Measurements from ENCODE around the gene OSBPL8. TPM values are rescaled to one million over a fixed set of nuclear protein-coding genes. Genes with fewer than 3 reads are reported as not detected.

OSBPL8 gene
- total and polyA plus RNA-seq, 2 experiments from 2014 or later: 78.0 to 124 TPM

DNA sequence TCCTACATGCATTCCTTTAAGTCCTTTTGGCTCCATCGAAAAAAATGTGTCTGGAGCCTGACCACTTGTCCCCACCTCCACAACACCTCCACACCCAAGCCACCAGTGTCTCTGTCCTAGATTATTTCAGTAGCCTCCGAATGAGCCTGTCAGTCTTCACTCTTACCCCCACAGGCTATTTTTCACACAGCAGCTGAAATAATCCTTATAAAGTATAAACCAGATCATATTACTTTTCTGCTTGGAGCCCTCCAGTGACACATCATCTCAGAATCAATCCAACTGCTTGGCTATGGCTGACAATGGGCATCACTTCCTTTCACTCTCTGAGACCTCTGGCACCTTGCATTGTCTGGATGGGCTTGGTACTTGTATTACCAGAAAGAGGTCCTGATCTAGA lies 256.2 kb downstream of the OSBPL8 start:
- H3K27ac Mint-ChIP-seq: no peak overlapping the region
- no peaks in the 10 kb centered on the region for H3K4me1 ChIP-seq (ENCODE audit: insufficient read depth)
- H4K20me1 ChIP-seq (replicated peaks; ENCODE audit: insufficient read depth): no peaks in the 10 kb centered on the region
- no peak overlapping the region for H3K27ac ChIP-seq (ENCODE audit: low read depth)
- no peak for DNase-seq (ENCODE audit: low spot score)
- peaks cover 5% of the 10 kb centered on the region; the same call in 1 of the 3 replicates for H3K4me1 Mint-ChIP-seq
- H2AFZ ChIP-seq: no peak overlapping the region
- no peaks in the 10 kb centered on the region for H3K27me3 ChIP-seq (ENCODE audit: insufficient read depth)
- peaks cover 7% of the 10 kb centered on the region; the same call in 1 of the 2 replicates for H3K9me2 ChIP-seq (ENCODE audit: insufficient read depth)
- no peaks in the 10 kb centered on the region for H3K79me2 ChIP-seq (replicated peaks; ENCODE audit: insufficient read depth)
- TF ChIP-seq, protein P1, sequence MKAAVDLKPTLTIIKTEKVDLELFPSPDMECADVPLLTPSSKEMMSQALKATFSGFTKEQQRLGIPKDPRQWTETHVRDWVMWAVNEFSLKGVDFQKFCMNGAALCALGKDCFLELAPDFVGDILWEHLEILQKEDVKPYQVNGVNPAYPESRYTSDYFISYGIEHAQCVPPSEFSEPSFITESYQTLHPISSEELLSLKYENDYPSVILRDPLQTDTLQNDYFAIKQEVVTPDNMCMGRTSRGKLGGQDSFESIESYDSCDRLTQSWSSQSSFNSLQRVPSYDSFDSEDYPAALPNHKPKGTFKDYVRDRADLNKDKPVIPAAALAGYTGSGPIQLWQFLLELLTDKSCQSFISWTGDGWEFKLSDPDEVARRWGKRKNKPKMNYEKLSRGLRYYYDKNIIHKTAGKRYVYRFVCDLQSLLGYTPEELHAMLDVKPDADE (IDR thresholded peaks at IDR 0.05): no peak
- TF ChIP-seq NANOG (IDR thresholded peaks at IDR 0.05; ENCODE audit: borderline replicate concordance): no peak
- no peak for TF ChIP-seq STAT1 (IDR thresholded peaks at IDR 0.05; ENCODE audit: unreplicated experiment)
- TF ChIP-seq CREB1 (CRISPR knock-in tag; IDR thresholded peaks at IDR 0.05; ENCODE audit: low read depth): no peak
- TF ChIP-seq, protein P2, sequence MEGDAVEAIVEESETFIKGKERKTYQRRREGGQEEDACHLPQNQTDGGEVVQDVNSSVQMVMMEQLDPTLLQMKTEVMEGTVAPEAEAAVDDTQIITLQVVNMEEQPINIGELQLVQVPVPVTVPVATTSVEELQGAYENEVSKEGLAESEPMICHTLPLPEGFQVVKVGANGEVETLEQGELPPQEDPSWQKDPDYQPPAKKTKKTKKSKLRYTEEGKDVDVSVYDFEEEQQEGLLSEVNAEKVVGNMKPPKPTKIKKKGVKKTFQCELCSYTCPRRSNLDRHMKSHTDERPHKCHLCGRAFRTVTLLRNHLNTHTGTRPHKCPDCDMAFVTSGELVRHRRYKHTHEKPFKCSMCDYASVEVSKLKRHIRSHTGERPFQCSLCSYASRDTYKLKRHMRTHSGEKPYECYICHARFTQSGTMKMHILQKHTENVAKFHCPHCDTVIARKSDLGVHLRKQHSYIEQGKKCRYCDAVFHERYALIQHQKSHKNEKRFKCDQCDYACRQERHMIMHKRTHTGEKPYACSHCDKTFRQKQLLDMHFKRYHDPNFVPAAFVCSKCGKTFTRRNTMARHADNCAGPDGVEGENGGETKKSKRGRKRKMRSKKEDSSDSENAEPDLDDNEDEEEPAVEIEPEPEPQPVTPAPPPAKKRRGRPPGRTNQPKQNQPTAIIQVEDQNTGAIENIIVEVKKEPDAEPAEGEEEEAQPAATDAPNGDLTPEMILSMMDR (conservative IDR thresholded peaks at IDR 0.05; ENCODE audit: low read depth in 2 of 2): no peak
- no peak for TF ChIP-seq EZH2 (IDR thresholded peaks at IDR 0.05; ENCODE audit: low read depth, unreplicated experiment)
- TF ChIP-seq ZNF114 (CRISPR knock-in tag; IDR thresholded peaks at IDR 0.05): no peak
- TF ChIP-seq EZH2phosphoT487 (IDR thresholded peaks at IDR 0.05; ENCODE audit: unreplicated experiment): no peak
- H3K36me3 ChIP-seq (ENCODE audit: insufficient read depth): no peaks in the 10 kb centered on the region
- no peaks in the 10 kb centered on the region for H3K9me3 Mint-ChIP-seq
- no peak overlapping the region for H3K4me3 ChIP-seq
- H3K4me2 ChIP-seq: no peak overlapping the region
- no peak for ATAC-seq
- no peak overlapping the region for H3K4me3 Mint-ChIP-seq
- no peaks in the 10 kb centered on the region for H3F3A ChIP-seq (replicated peaks; ENCODE audit: low read depth)
- H3K27me3 Mint-ChIP-seq (ENCODE audit: insufficient read depth, low read depth, poor library complexity): no peaks in the 10 kb centered on the region
- H3K36me3 Mint-ChIP-seq (ENCODE audit: low read depth): no peaks in the 10 kb centered on the region

Small RNA genes within 50 kb of the gene (small RNA-seq; reads per million reads assigned to genes)
- gene RN7SKP172 (ENCODE audit: low replicate concordance): not detected

Other genes with a start within 250 kb of the OSBPL8 start
- gene BBS10, start 211.4 kb downstream of the OSBPL8 start, total RNA-seq (2014; rRNA removed; shearing (Covaris generic)): 12.8 and 13.4 TPM in 2 replicates
- 4.2 and 5.2 TPM in 2 replicates for gene BBS10, start 211.4 kb downstream of the OSBPL8 start, polyA plus RNA-seq (2016; fragmentation: Nextera tagmentation; extraction: Ambion mirVana)
- 42.4 and 43.5 TPM in 2 replicates for gene ZDHHC17, start 204.3 kb upstream of the OSBPL8 start, total RNA-seq (2014; rRNA removed; shearing (Covaris generic))
- 12.6 and 15.7 TPM in 2 replicates for gene ZDHHC17, start 204.3 kb upstream of the OSBPL8 start, polyA plus RNA-seq (2016; fragmentation: Nextera tagmentation; extraction: Ambion mirVana)

All from GM23338 (cell line).